Liver (tissue), 9 donors: ENCODE data around the gene THADA. TPM values are rescaled to one million over a fixed set of nuclear protein-coding genes. Genes with fewer than 3 reads are reported as not detected.

Experiments
- DNase-seq: peaks from one replicate; pipeline ENCODE4 v3.0.0-alpha.2; 2017; ENCODE audit warnings: low spot score
- H3K27ac ChIP-seq, 2 donors: one replicate each; pipeline ENCODE4 v1.7.0; 2013; ENCODE audit warnings: inconsistent platforms in 2 of 2, low read length in 2 of 2, control low read depth in 1 of 2, low read depth in 1 of 2, mild to moderate bottlenecking in 1 of 2
- H3K27me3 ChIP-seq, 4 donors: one replicate each; pipeline versions ENCODE4 v1.6.1 to v1.7.0; 2013; ENCODE audit warnings: low read length in 3 of 4, inconsistent platforms in 1 of 4, mild to moderate bottlenecking in 1 of 4, moderate library complexity in 1 of 4; ENCODE audit not compliant: control insufficient read depth in 4 of 4, insufficient read depth in 4 of 4
- H3K36me3 ChIP-seq, 4 donors: one replicate each; pipeline versions ENCODE4 v1.6.1 to v1.7.0; 2013; ENCODE audit warnings: low read length in 3 of 4, mild to moderate bottlenecking in 3 of 4, low read depth in 1 of 4, moderate library complexity in 1 of 4; ENCODE audit not compliant: control insufficient read depth in 4 of 4, insufficient read depth in 3 of 4
- H3K4me1 ChIP-seq, 4 donors: one replicate each; pipeline versions ENCODE4 v1.6.1 to v1.7.0; 2013; ENCODE audit warnings: low read length in 3 of 4, mild to moderate bottlenecking in 3 of 4, moderate library complexity in 1 of 4; ENCODE audit not compliant: control insufficient read depth in 4 of 4, insufficient read depth in 4 of 4
- H3K4me3 ChIP-seq, 3 donors: one replicate each; pipeline versions ENCODE4 v1.6.1 to v1.7.0; 2013; ENCODE audit warnings: low read length in 3 of 3, control low read depth in 1 of 3, low read depth in 1 of 3, mild to moderate bottlenecking in 1 of 3
- H3K9ac ChIP-seq, 2 donors: one replicate each; pipeline ENCODE4 v1.7.0; 2013; ENCODE audit warnings: low read length in 2 of 2, mild to moderate bottlenecking in 2 of 2, moderate library complexity in 2 of 2, control low read depth in 1 of 2, low read depth in 1 of 2
- H3K9me3 ChIP-seq, 4 donors: one replicate each; pipeline versions ENCODE4 v1.6.1 to v1.7.0; 2013; ENCODE audit warnings: low read length in 3 of 4; ENCODE audit not compliant: control insufficient read depth in 4 of 4
- GABPA ChIP-seq, 2 donors: IDR thresholded peaks in 1 of 2; conservative IDR thresholded peaks in 1 of 2; 2 replicates each; pipeline ENCODE4 v1.6.1; 2016; ENCODE audit warnings: antibody characterized with exemption in 2 of 2, mild to moderate bottlenecking in 1 of 2, moderate library complexity in 1 of 2
- HNF4A ChIP-seq, 2 donors: conservative IDR thresholded peaks; 2 replicates each; pipeline ENCODE4 v1.6.1; 2016; ENCODE audit warnings: antibody characterized with exemption in 2 of 2, mild to moderate bottlenecking in 2 of 2
- RAD21 ChIP-seq, 2 donors: IDR thresholded peaks; 2 replicates each; pipeline ENCODE4 v1.6.1; 2016; ENCODE audit warnings: antibody characterized with exemption in 2 of 2, mild to moderate bottlenecking in 2 of 2
- RXRA ChIP-seq, 2 donors: IDR thresholded peaks; 2 replicates each; pipeline ENCODE4 v1.6.1; 2017 to 2018; ENCODE audit warnings: antibody characterized with exemption in 2 of 2, mild to moderate bottlenecking in 1 of 2
- YY1 ChIP-seq: IDR thresholded peaks from 2 replicates; pipeline ENCODE4 v1.6.1; 2016; ENCODE audit warnings: antibody characterized with exemption, mild to moderate bottlenecking
- WGBS: extraction: QIAGEN DNeasy Blood & Tissue Kit; methylation state at CpG from one replicate; pipeline ENCODE4 v1.1.7; 2013; 5-methylcytosine and 5-hydroxymethylcytosine counted together
- polyA plus RNA-seq, 2 donors: library from polyadenylated mRNA; stranded (reverse) in 1 of 2; unstranded in 1 of 2; fragments of 200-250 nt in 1 of 2; fragments of >200 nt in 1 of 2; fragmentation: Nextera tagmentation in 1 of 2; extraction: Ambion mirVana in 1 of 2; gene quantifications; one replicate each; pipeline versions ENCODE4 v1.2.1 to v1.2.3, GENCODE V29; 2013 to 2015
- total RNA-seq, 2 donors: library from RNA; depleted of rRNA; stranded (reverse); fragments of >200 nt; gene quantifications; one replicate each; pipeline ENCODE4 v1.2.3, GENCODE V29; 2014
- TF ChIP-seq, protein P1 (sequence below): IDR thresholded peaks from 2 replicates; pipeline ENCODE4 v1.6.1; 2016; ENCODE audit warnings: antibody characterized with exemption
- TF ChIP-seq, protein P2 (sequence below): IDR thresholded peaks from 2 replicates; pipeline ENCODE4 v1.6.1; 2016; ENCODE audit warnings: antibody characterized with exemption
- TF ChIP-seq, protein P3 (sequence below): fragments of 150-350 bp; IDR thresholded peaks from 2 replicates; pipeline ENCODE4 v1.5.1; 2017; ENCODE audit warnings: improper control_type of control experiment, low read depth, low read length; ENCODE audit not compliant: missing input control
- donor health status: healthy.
- donor health status: healthy.
- donor health status: healthy.
- donor health status: healthy.
- donor health status: healthy.

The THADA gene
- total and polyA plus RNA-seq, 4 donors: 12.0 to 37.2 (median 22.3) TPM

DNA sequence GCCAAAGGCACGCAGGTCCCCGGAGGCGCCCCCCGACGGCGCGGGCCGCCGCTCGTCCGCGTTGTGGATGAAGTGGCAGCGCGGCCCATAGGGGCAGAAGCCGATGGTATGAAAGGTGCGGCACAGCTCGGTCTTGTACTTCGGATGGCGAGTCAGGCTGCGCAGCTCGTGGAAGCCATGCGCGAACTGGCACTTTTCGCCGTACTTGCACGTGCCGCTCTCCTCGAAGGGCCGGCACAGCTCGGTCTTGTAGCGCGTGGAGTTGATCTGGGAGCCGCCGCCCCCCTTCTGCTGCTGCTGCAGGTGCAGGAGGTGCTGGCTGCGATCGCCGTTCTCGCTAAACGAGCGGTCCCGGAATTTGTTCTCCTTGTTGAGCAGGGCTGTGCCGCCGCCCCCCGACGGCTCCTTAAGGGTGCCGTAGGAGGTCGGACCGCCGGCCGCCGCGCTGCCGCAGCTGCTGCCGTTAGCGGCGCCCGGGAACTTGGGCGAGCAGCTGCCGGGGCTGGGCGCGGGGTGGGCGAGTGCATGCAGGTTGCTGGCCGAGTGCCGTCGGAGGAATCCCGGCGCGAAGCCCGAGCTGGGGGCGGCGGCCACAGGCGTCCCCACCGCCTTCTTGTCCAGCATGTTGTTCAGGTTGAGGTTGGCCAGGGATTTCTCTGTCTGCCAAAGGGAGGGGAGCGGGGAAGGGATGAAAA, 370.6 kb downstream of the THADA start:
- Histone ChIP-seq H3K36me3 (peaks cover 0 to 8% (median 1%) of the 10 kb centered on the region in 4 donors), H3K27ac (peak overlapping the region; percentile 99), H3K4me3 (peak overlapping the region; percentile 84 to 97 (median 91)), H3K9me3 (no peaks in the 10 kb centered on the region), H3K4me1 (peaks cover 11 to 64% (median 50%) of the 10 kb centered on the region in 4 donors), H3K27me3 (no peaks in the 10 kb centered on the region), H3K9ac (peak overlapping the region; percentile 88 to 89)
- peak; percentile 72 for DNase-seq
- no peak for TF ChIP-seq YY1
- under 1% methylated on average over 74 of the region's 74 CpGs for WGBS

DNA sequence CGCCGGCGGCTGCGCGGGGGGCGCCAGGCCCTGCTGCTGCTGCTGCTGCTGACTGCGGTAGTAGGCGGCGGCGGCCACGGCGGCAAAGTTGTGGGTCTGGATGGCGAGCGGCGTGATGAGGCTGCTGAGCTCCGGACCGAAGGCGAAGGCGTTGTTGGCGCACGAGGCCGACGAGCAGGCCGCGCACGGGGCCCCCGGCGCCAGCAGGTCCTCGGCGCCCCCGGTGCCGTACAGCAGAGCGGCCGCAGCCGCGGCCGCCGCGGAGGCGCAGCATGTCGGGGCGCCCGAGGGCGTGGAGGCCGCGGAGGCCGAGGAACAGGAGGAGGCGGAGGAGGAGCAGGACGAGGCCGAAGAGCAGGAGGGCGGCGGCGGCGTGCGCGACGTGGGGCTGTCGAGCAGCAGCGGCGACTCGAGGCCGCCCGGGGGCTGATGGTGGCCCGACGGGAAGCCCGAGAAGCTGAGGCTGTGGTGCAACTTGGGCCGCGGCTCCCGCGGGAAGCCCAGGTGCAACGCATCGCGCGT, 371.2 kb downstream of the THADA start:
- H3K36me3 ChIP-seq: peaks cover 0 to 8% (median 1%) of the 10 kb centered on the region in 4 donors
- under 1% methylated on average over 74 of the region's 74 CpGs for WGBS
- peaks cover 11 to 65% (median 52%) of the 10 kb centered on the region in 4 donors for H3K4me1 ChIP-seq
- H3K27ac ChIP-seq: peak overlapping the region; percentile 99
- H3K4me3 ChIP-seq: peak overlapping the region; percentile 84 to 97 (median 91)
- TF ChIP-seq, protein P1, sequence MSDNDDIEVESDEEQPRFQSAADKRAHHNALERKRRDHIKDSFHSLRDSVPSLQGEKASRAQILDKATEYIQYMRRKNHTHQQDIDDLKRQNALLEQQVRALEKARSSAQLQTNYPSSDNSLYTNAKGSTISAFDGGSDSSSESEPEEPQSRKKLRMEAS: no peak
- TF ChIP-seq, protein P2, sequence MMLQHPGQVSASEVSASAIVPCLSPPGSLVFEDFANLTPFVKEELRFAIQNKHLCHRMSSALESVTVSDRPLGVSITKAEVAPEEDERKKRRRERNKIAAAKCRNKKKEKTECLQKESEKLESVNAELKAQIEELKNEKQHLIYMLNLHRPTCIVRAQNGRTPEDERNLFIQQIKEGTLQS: no peak
- TF ChIP-seq RXRA (IDR thresholded peaks at IDR 0.05) (no peak), HNF4A (conservative IDR thresholded peaks at IDR 0.05) (no peak), GABPA (IDR thresholded peaks at IDR 0.05 in 1 of 2, conservative IDR thresholded peaks at IDR 0.05 in 1 of 2) (no peak)
- peak; percentile 64 for DNase-seq
- H3K9ac ChIP-seq: peak overlapping the region in 1 of 2 donors; percentile 88
- no peaks in the 10 kb centered on the region for H3K27me3 ChIP-seq
- H3K9me3 ChIP-seq: no peaks in the 10 kb centered on the region

DNA sequence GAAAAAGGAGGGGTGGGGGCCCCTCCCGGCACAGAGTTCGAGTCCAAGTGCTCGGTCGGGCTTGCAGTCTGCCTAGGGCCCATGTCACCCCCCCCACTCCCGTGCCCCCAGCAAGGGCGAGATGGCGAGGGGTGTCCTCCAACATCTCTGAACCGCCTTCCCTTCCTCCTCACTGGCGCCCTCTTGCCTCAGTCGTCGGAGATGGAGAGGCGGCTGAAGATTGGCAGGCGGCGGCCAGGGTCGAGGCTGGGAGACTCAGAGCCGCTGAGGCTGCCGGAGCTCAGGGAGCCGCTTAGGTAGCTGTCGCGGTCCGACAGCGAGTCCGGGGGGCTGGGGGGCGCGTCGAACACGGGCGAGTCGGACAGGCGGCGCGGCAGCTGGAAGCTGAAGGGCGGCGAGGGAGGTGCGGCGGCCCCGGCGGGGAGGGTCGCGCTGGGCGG, 371.7 kb downstream of the THADA start:
- H3K27ac ChIP-seq: peak overlapping the region; percentile 34 to 99
- H3K4me3 ChIP-seq: peak overlapping the region; percentile 61 to 97 (median 84)
- H3K9me3 ChIP-seq: no peaks in the 10 kb centered on the region
- H3K4me1 ChIP-seq: peaks cover 11 to 66% (median 53%) of the 10 kb centered on the region in 4 donors
- WGBS: under 1% methylated on average over 41 of the region's 41 CpGs
- H3K9ac ChIP-seq: peak overlapping the region; percentile 37 to 94
- DNase-seq: peak; percentile 82
- TF ChIP-seq RAD21 (IDR thresholded peaks at IDR 0.05) (peak; percentile 45 to 46), HNF4A (conservative IDR thresholded peaks at IDR 0.05) (no peak)
- TF ChIP-seq, protein P3, sequence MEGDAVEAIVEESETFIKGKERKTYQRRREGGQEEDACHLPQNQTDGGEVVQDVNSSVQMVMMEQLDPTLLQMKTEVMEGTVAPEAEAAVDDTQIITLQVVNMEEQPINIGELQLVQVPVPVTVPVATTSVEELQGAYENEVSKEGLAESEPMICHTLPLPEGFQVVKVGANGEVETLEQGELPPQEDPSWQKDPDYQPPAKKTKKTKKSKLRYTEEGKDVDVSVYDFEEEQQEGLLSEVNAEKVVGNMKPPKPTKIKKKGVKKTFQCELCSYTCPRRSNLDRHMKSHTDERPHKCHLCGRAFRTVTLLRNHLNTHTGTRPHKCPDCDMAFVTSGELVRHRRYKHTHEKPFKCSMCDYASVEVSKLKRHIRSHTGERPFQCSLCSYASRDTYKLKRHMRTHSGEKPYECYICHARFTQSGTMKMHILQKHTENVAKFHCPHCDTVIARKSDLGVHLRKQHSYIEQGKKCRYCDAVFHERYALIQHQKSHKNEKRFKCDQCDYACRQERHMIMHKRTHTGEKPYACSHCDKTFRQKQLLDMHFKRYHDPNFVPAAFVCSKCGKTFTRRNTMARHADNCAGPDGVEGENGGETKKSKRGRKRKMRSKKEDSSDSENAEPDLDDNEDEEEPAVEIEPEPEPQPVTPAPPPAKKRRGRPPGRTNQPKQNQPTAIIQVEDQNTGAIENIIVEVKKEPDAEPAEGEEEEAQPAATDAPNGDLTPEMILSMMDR: peak; percentile 6
- H3K36me3 ChIP-seq: peaks cover 0 to 8% (median 1%) of the 10 kb centered on the region in 4 donors
- H3K27me3 ChIP-seq: no peaks in the 10 kb centered on the region
